Breast epithelium (tissue), 3 donors: ENCODE measurements around the gene MARS1.

ENCODE experiments used
- CTCF ChIP-seq, 3 donors: fragments of 450-650 bp; IDR thresholded peaks; one replicate each; pipeline ENCODE4 v1.5.1; 2016 to 2017; ENCODE audit warnings: antibody characterized with exemption in 3 of 3, mild to moderate bottlenecking in 3 of 3, moderate library complexity in 3 of 3
- POLR2A ChIP-seq: fragments of 450-650 bp; IDR thresholded peaks from one replicate; pipeline ENCODE4 v1.6.1; 2016; ENCODE audit warnings: antibody characterized with exemption, mild to moderate bottlenecking, moderate library complexity
- POLR2AphosphoS5 ChIP-seq, 3 donors: sonication (generic); formaldehyde crosslinking; IDR thresholded peaks; one replicate each; pipeline ENCODE4 v1.6.1; 2017; ENCODE audit warnings: antibody characterized with exemption in 3 of 3

GRCh38 chr12:57487597-57488401, at the start of gene MARS1:
- TF ChIP-seq CTCF (IDR thresholded peaks at IDR 0.05) (peak in 1 of 3 donors; percentile 19), POLR2A (no peak), POLR2AphosphoS5 (IDR thresholded peaks at IDR 0.05) (peak; percentile 77 to 86 (median 83))
